GM21529 (cell line): Measurements from ENCODE around the gene INPP5A.

Experiments used
- ATAC-seq: cut with Tn5 transposase; IDR thresholded peaks from one replicate; pipeline ENCODE4 v1.9.1; 2021; ENCODE audit not compliant: unreplicated experiment

The INPP5A gene

DNA sequence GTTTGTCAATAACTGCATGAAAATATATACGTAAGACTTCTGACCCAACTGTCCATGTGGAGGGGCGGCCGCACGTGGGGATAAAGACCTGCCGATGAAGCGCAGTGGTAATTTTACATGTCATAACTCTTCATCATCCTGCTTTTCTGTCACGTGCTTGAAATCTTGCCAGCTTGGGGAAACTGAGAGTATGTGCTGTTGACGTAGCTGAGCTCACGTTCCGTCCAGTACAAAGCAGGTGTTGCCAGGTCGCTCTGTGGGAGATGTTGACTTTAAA is 105.1 kb downstream of the INPP5A start:
- ATAC-seq: no peak

DNA sequence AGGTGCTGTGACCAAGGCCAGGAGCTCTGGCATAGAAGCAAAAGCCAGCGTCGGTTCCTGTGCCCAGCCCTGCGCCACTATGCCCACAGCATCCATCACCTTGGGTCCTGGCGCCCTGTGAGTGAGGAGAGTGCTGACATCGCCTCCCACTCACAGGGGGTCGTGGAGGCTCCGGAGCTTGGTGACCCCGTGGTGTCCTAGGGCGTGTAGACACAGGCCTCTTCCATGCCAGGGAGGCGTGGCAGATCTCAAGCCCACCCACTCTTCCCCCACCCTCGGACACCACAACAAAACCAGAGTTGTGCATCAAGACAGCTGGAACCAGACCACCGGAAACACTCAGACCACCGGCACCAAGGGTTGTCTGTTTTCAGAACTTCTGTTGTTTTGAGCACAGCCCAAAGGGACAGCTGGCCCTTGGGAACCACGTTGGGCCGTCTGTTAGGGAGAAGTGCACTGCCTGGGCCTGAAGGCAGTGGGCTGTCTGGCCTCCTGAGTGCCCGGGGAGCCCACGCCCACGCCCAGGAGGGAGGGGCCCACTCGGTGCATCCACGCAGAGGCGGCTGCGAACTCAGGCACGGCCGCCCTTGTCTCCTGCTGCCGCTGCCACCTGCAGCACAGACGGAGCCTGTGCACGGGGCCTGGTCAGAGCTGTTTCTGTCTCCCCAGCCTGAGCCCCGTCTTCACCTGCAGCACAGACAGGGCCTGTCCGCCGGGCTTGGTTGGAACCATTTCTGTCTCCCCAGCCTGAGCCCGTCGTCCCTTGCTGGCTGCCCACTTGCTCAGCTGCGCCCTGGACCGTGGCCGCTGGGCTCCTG is 106.3 kb downstream of the INPP5A start:
- no peak for ATAC-seq

DNA sequence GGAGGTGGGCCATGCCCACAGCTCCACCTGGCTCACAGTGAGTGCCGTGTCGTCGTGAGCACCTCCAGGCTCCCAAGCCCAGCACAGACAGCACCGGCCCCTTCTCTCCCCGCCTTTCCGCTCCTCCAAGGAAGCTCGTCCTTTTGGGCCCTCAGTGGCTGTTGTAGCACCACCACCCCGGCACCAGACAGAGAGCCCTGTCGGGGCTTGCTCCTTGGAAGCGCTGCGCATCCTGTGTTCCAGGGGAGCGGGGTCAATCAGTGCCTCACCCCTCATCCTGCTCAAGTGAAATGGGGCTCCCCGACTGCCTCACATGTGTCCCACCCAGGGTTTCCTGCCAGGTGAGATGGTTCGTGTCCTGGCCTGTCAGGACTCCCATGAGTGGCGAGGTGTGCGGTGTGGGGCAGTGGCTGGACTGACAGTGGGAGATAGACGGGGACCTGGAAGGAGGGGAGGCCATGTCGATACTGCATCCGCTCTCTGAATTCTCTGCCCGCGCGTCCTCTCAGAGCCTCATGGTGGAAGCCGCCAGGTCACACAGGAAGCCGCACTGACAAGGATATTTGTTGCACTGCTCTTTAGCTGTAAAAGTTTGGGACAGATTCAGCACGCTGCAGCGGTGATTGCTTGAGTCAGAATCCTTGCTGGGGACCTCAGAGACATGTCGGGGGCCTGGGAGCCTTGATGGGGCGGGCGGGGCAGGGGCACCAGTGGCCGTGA is 107.1 kb downstream of the INPP5A start:
- no peak for ATAC-seq

- ATAC-seq: no peak
Observed at GRCh38 chr10:132645247-132645530, 107.6 kb downstream of the INPP5A start.

- no peak for ATAC-seq
Observed at GRCh38 chr10:132645630-132646442, 108.2 kb downstream of the INPP5A start.

DNA sequence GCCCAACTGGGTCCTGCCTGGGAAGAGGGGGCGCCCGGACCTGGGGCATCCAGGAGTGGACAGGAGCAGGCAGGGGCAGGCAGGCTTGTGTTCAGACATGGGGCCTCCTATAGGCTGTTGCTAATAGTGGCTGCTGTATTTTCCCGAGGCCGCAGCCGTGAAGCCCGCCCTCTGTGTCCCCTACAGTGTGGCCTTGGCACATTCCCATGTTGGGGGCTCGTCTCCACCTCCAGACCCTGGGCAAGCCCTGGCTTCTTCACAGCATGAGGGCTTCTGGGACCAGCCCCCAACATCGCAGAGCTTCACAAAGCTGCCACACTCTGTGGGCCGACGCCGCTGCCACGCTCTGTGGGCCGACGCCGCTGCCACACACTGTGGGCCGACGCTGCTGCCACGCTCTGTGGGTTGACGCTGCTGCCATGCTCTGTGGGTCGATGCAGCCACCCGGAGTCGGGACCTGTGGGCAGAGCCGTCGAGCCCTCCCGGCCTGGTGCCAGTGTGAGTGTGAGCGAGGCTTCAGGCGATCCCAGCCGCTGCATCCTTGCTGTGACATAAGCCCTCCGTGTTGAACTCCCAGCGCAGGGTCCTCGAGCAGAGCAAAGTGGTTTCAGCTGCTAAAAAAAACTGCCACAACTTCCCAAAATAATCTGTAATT is 109.0 kb downstream of the INPP5A start:
- ATAC-seq: no peak

DNA sequence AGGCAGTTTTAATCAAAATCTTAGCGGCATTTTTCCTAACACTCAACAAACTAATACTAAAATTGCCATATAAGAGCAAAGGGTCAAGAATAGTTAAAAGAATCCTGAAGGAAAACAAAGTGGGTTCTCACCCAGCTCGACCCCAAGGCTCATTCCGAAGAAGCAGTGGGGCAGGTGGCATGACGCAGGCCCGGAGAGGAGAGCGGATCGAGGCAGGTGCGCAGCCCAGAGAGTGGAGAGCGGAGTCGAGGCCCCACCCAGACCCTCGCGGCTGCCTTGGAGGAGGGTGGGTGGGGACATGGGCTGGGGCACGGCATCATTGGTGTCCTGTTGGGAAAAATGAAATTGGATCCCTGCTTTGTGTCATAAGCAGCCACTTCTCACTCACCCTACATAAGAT is 109.8 kb downstream of the INPP5A start:
- ATAC-seq: no peak

- no peak for ATAC-seq
Observed at GRCh38 chr10:132648072-132648850, 110.7 kb downstream of the INPP5A start.

GRCh38 chr10:132648851-132649528 is 111.4 kb downstream of the INPP5A start:
- ATAC-seq: no peak

GRCh38 chr10:132649651-132650360 is 112.2 kb downstream of the INPP5A start:
- no peak for ATAC-seq

- no peak for ATAC-seq
Observed at GRCh38 chr10:132650611-132651250, 113.1 kb downstream of the INPP5A start.

DNA sequence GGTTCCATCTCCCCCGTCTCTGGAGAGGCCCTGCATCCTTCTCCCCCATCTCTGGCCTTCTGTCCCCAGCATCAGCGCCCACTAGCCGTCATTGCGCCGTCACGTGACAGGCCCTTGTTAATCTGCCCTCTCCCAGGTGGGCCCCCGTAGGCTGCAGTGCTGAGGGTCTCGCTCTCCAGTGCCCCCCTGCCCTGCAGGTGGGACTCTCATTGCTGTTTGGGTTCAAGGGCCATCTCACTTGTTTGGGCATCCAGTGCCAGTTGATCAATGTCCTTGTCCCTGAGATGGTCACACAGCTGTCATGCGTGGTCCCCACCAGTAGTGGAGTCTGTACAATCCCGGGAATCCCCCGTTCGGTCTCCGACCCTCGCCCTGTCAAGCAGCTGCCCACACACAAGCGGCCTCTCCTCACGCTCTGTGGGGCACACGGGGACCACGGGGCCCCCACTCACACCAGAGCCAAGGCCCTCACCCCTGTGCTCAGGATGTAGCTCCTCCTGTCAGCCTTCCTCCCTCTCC is 114.0 kb downstream of the INPP5A start:
- ATAC-seq: no peak

- no peak for ATAC-seq
Observed at GRCh38 chr10:132652446-132652845, 114.9 kb downstream of the INPP5A start.

DNA sequence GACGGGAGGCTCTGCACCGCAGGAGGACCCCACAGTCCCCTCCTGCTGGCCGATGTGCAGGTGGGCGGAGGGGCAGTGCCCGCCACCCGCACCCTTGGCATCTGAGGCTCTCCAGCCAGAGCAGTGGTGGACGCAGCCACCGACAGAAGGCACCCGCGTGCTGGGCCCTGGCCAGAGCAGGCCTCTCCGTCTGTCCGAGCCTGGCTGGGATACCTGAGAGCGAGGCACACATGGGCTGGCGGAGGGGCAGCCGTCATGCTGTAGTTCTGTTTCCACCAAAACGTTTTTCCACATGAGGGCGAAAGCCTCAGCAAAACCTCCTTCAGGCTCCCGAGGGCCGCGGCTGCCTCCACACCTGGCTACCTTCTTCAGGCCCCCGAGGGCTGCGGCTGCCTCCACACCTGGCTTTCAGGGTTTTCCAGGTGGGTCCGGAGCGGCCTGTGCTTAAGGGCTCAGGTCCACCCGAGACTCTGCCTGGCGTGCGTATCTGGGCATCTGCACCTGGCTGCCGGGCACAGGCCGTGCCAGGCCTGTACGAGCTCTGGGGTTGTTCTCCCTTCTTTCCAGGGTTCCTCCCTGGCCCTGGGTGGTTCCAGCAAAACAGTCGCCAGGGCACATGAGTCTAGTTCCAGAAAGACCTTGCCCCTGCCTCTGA is 115.5 kb downstream of the INPP5A start:
- ATAC-seq: no peak

- ATAC-seq: no peak
Observed at GRCh38 chr10:132653721-132654120, 116.1 kb downstream of the INPP5A start.

- ATAC-seq: no peak
Observed at GRCh38 chr10:132654121-132654571, 116.6 kb downstream of the INPP5A start.

DNA sequence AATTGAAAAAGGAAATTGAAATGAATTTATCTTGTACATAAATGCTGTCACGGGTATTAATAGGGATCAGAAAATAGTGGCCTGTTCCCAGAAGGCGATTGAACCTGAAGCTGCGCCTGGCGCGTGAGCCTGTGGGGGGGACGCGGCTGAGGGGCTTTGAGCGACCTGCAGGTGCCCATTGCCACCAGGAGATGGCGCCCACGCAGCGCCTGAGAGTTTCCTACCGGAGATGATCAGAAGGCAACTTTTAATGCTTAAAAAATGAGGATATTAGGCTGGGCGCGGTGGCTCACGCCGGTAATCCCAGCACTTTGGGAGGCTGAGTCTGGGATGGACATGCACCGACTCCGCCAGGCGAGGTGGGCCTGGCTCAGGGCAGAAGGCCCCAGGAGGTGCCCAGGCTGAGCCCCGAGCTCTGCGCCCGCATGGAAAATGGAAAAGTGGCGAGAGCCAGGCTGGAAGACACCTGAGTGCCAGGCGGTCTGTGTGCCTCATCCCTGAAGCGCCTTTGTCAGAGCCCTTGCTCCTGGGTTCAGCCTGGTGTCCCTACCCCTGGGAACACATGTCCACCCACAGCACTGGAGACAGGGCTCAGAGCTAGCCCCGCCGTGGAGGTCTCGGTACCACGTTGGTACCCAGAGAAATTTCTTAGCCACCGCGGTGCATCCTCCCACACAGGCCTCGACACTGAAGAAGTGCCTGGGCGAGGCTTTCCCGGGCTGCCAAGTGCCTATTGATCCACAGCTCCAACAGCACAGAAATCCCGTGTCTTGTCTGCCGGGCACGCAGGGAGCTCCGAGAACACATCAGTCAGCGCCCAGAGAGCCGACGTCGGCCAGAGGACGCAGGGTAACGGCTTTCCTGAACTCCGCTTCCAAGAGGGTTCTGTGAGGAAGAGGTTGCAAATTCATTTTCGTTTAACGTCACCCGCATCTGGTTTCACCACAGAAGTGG is 117.4 kb downstream of the INPP5A start:
- ATAC-seq: no peak
